ENCODE data around the gene AMOTL2.

GRCh38 chr3:134306320-134306719 lies 67.9 kb downstream of the AMOTL2 start:
- TF ChIP-seq CTCF (IDR thresholded peaks at IDR 0.05; ENCODE audit: low read depth, low read length, missing input control) (no peak), ATF3 (IDR thresholded peaks at IDR 0.05) (no peak), JUND (IDR thresholded peaks at IDR 0.05) (no peak), MAX (IDR thresholded peaks at IDR 0.05) (no peak), GABPA (IDR thresholded peaks at IDR 0.05 in 1 of 2, conservative IDR thresholded peaks at IDR 0.05 in 1 of 2) (no peak), RAD21 (IDR thresholded peaks at IDR 0.05) (no peak), REST (IDR thresholded peaks at IDR 0.05) (no peak)
